ENCODE data around the gene RTN4.

The RTN4 gene

GRCh38 chr2:54940723-54941122 lies 109.5 kb downstream of the RTN4 start:
- TF ChIP-seq CTCF (IDR thresholded peaks at IDR 0.05; ENCODE audit: low read length, missing control alignments) = no peak
- no peak overlapping the region for H3K4me3 ChIP-seq (replicated peaks; ENCODE audit: low read depth, low read length)
- no peak for DNase-seq (ENCODE audit: low read depth)

GRCh38 chr2:54939446-54940118 lies 110.7 kb downstream of the RTN4 start:
- DNase-seq (ENCODE audit: low read depth) = no peak
- no peak for TF ChIP-seq CTCF (IDR thresholded peaks at IDR 0.05; ENCODE audit: low read length, missing control alignments)
- no peak overlapping the region for H3K4me3 ChIP-seq (replicated peaks; ENCODE audit: low read depth, low read length)

GRCh38 chr2:54936766-54937165 lies 113.5 kb downstream of the RTN4 start:
- DNase-seq (ENCODE audit: low read depth) = no peak
- no peak for TF ChIP-seq CTCF (IDR thresholded peaks at IDR 0.05; ENCODE audit: low read length, missing control alignments)
- H3K4me3 ChIP-seq (replicated peaks; ENCODE audit: low read depth, low read length) = no peak overlapping the region

- DNase-seq (ENCODE audit: low read depth) = no peak
- no peak overlapping the region for H3K4me3 ChIP-seq (replicated peaks; ENCODE audit: low read depth, low read length)
- TF ChIP-seq CTCF (IDR thresholded peaks at IDR 0.05; ENCODE audit: low read length, missing control alignments) = no peak
Measured at GRCh38 chr2:54935389-54935788, 114.9 kb downstream of the RTN4 start.

GRCh38 chr2:54931473-54931872 lies 118.8 kb downstream of the RTN4 start:
- H3K4me3 ChIP-seq (replicated peaks; ENCODE audit: low read depth, low read length) = no peak overlapping the region
- TF ChIP-seq CTCF (IDR thresholded peaks at IDR 0.05; ENCODE audit: low read length, missing control alignments) = no peak
- DNase-seq (ENCODE audit: low read depth) = no peak

GRCh38 chr2:54928719-54929118 lies 121.5 kb downstream of the RTN4 start:
- DNase-seq (ENCODE audit: low read depth) = no peak
- no peak for TF ChIP-seq CTCF (IDR thresholded peaks at IDR 0.05; ENCODE audit: low read length, missing control alignments)
- no peak overlapping the region for H3K4me3 ChIP-seq (replicated peaks; ENCODE audit: low read depth, low read length)

Measured in fibroblast of pulmonary artery (primary cell).